GM23248 (cell line): ENCODE measurements around the gene CRISPLD2. TPM values are rescaled to one million over a fixed set of nuclear protein-coding genes. Genes with fewer than 3 reads are reported as not detected.

ENCODE experiments used
- DNase-seq: peaks from one replicate; pipeline ENCODE4 v3.0.0-alpha.2; 2015
- H2AFZ ChIP-seq: fragments of 200-600 bp; sonication (generic); 2 replicates; pipeline ENCODE4 v1.6.1; 2016; ENCODE audit warnings: antibody characterized with exemption
- H3F3A ChIP-seq: fragments of 200-600 bp; sonication (generic); 2 replicates; pipeline ENCODE4 v1.6.1; 2016; ENCODE audit warnings: mild to moderate bottlenecking, antibody characterized with exemption, mixed run types; ENCODE audit not compliant: insufficient read depth
- H3K27ac ChIP-seq: fragments of 200-600 bp; sonication (generic); 2 replicates; pipeline ENCODE4 v1.5.1; 2016; ENCODE audit warnings: mild to moderate bottlenecking
- H3K27me3 ChIP-seq: fragments of 200-600 bp; sonication (generic); replicated peaks from 2 replicates; pipeline ENCODE4 v1.6.1; 2016; ENCODE audit warnings: mild to moderate bottlenecking; ENCODE audit not compliant: insufficient read depth
- H3K36me3 ChIP-seq: fragments of 200-600 bp; sonication (generic); 2 replicates; pipeline ENCODE4 v1.6.1; 2016; ENCODE audit warnings: low read depth, mild to moderate bottlenecking
- H3K4me1 ChIP-seq: fragments of 200-600 bp; sonication (generic); 2 replicates; pipeline ENCODE4 v1.6.1; 2016; ENCODE audit warnings: mild to moderate bottlenecking; ENCODE audit not compliant: insufficient read depth
- H3K4me2 ChIP-seq: fragments of 200-600 bp; sonication (generic); one replicate; pipeline ENCODE4 v1.6.1; 2016; ENCODE audit warnings: mild to moderate bottlenecking; ENCODE audit not compliant: unreplicated experiment
- H3K4me3 ChIP-seq: fragments of 200-600 bp; sonication (generic); 2 replicates; pipeline ENCODE4 v1.5.1; 2016; ENCODE audit warnings: mild to moderate bottlenecking
- H3K79me2 ChIP-seq: fragments of 200-600 bp; sonication (generic); 2 replicates; pipeline ENCODE4 v1.6.1; 2016; ENCODE audit warnings: mild to moderate bottlenecking; ENCODE audit not compliant: insufficient read depth
- H3K9ac ChIP-seq: fragments of 200-600 bp; sonication (generic); 2 replicates; pipeline ENCODE4 v1.6.1; 2016; ENCODE audit warnings: mild to moderate bottlenecking
- H3K9me2 ChIP-seq: fragments of 200-600 bp; sonication (generic); 2 replicates; pipeline ENCODE4 v1.6.1; 2016; ENCODE audit warnings: mixed run types, mild to moderate bottlenecking, moderate library complexity; ENCODE audit not compliant: insufficient read depth
- H3K9me3 ChIP-seq: fragments of 200-600 bp; sonication (generic); one replicate; pipeline ENCODE4 v1.6.1; 2017; ENCODE audit warnings: low read depth
- H4K20me1 ChIP-seq: fragments of 200-600 bp; sonication (generic); 2 replicates; pipeline ENCODE4 v1.6.0; 2016; ENCODE audit not compliant: insufficient read depth
- EZH2 ChIP-seq: fragments of 200-600 bp; sonication (generic); IDR thresholded peaks from 2 replicates; pipeline ENCODE4 v1.6.1; 2018; ENCODE audit warnings: antibody characterized with exemption, mild to moderate bottlenecking; ENCODE audit not compliant: insufficient read depth, poor library complexity, severe bottlenecking
- EZH2phosphoT487 ChIP-seq: fragments of 200-600 bp; sonication (generic); IDR thresholded peaks from 2 replicates; pipeline ENCODE4 v1.6.1; 2018; ENCODE audit warnings: antibody characterized with exemption, moderate library complexity, mild to moderate bottlenecking, low read depth; ENCODE audit not compliant: insufficient read depth
- WGBS, 2 experiments: methylation state at CpG; one replicate each; pipeline ENCODE4 v1.1.6; 2015 to 2017; ENCODE audit warnings: low lambda C conversion rate in 2 of 2, low coverage in 1 of 2; ENCODE audit errors: missing lambda C conversion rate in 2 of 2; 5-methylcytosine and 5-hydroxymethylcytosine counted together
- in situ Hi-C: fragments of 300-500 bp; cut with MboI; formaldehyde crosslinking; loops from 2 replicates; pipeline ENCODE4 v1.15.0; 2020
- polyA plus RNA-seq: library from polyadenylated mRNA; unstranded; fragments of >200 nt; fragmentation: Nextera tagmentation; extraction: Ambion mirVana; gene quantifications from 2 replicates; pipeline ENCODE4 v1.2.1, GENCODE V29; 2016
- total RNA-seq: library from RNA; depleted of rRNA; stranded (reverse); fragments of >200 nt; shearing (Covaris generic); gene quantifications from 2 replicates; pipeline ENCODE4 v1.2.3, GENCODE V29; 2014

The CRISPLD2 gene
- total and polyA plus RNA-seq, 2 experiments from 2014 or later = 21.5 to 36.3 TPM

- no peak for TF ChIP-seq EZH2phosphoT487
- TF ChIP-seq EZH2 = no peak
- in situ Hi-C loops = no loop called here
- WGBS, 2 experiments = 93 to 95% methylated on average over 9 of the region's 9 CpGs
- Histone ChIP-seq H4K20me1 (no peaks in the 10 kb centered on the region), H3K4me3 (no peak overlapping the region), H2AFZ (no peak overlapping the region), H3K4me2 (no peak overlapping the region), H3K9ac (no peak overlapping the region), H3K9me3 (no peaks in the 10 kb centered on the region), H3K36me3 (no peaks in the 10 kb centered on the region), H3K4me1 (no peaks in the 10 kb centered on the region), H3K9me2 (no peaks in the 10 kb centered on the region), H3F3A (peaks cover 5% of the 10 kb centered on the region; the same call in 1 of the 2 replicates), H3K27me3 (no peaks in the 10 kb centered on the region), H3K27ac (no peak overlapping the region), H3K79me2 (no peaks in the 10 kb centered on the region)
- no peak for DNase-seq
Measured at GRCh38 chr16:84905965-84906460, 86.2 kb downstream of the CRISPLD2 start.

GRCh38 chr16:84907051-84907450 is 87.3 kb downstream of the CRISPLD2 start:
- TF ChIP-seq EZH2 (no peak), EZH2phosphoT487 (no peak)
- H4K20me1 ChIP-seq = no peaks in the 10 kb centered on the region
- in situ Hi-C loops = no loop called here
- DNase-seq = no peak
- H3K9ac ChIP-seq = no peak overlapping the region
- H3K79me2 ChIP-seq = no peaks in the 10 kb centered on the region
- H3K4me1 ChIP-seq = no peaks in the 10 kb centered on the region
- no peaks in the 10 kb centered on the region for H3K27me3 ChIP-seq
- H3F3A ChIP-seq = 0 out of 2 replicates have a peak, but pooled peaks cover 5% of the 10 kb centered on the region
- no peak overlapping the region for H2AFZ ChIP-seq
- 96% methylated on average over 13 of the region's 13 CpGs for WGBS, 2 experiments
- H3K36me3 ChIP-seq = no peaks in the 10 kb centered on the region
- H3K9me3 ChIP-seq = no peaks in the 10 kb centered on the region
- H3K27ac ChIP-seq = no peak overlapping the region
- H3K9me2 ChIP-seq = no peaks in the 10 kb centered on the region
- H3K4me3 ChIP-seq = no peak overlapping the region
- H3K4me2 ChIP-seq = no peak overlapping the region

GRCh38 chr16:84907575-84907974 is 87.8 kb downstream of the CRISPLD2 start:
- H3K27me3 ChIP-seq = no peaks in the 10 kb centered on the region
- 0 out of 2 replicates have a peak, but pooled peaks cover 5% of the 10 kb centered on the region for H3F3A ChIP-seq
- WGBS, 2 experiments = 75 to 76% methylated on average over 12 of the region's 12 CpGs
- no peaks in the 10 kb centered on the region for H3K4me1 ChIP-seq
- no peaks in the 10 kb centered on the region for H4K20me1 ChIP-seq
- H3K9ac ChIP-seq = no peak overlapping the region
- no peak for DNase-seq
- no peak overlapping the region for H3K4me3 ChIP-seq
- no peak overlapping the region for H3K27ac ChIP-seq
- no peak overlapping the region for H3K4me2 ChIP-seq
- TF ChIP-seq EZH2phosphoT487 = no peak
- in situ Hi-C loops = no loop called here
- no peaks in the 10 kb centered on the region for H3K36me3 ChIP-seq
- H3K79me2 ChIP-seq = no peaks in the 10 kb centered on the region
- no peaks in the 10 kb centered on the region for H3K9me2 ChIP-seq
- H3K9me3 ChIP-seq = no peaks in the 10 kb centered on the region
- H2AFZ ChIP-seq = no peak overlapping the region

- H3K27me3 ChIP-seq = peaks cover 12% of the 10 kb centered on the region; the same call in 1 of the 2 replicates
- no peak overlapping the region for H2AFZ ChIP-seq
- in situ Hi-C loops = no loop called here
- 67 to 68% methylated on average over 9 of the region's 9 CpGs for WGBS, 2 experiments
- TF ChIP-seq EZH2 (no peak), EZH2phosphoT487 (no peak)
- no peaks in the 10 kb centered on the region for H4K20me1 ChIP-seq
- H3K27ac ChIP-seq = no peak overlapping the region
- no peak for DNase-seq
- H3F3A ChIP-seq = 0 out of 2 replicates have a peak, but pooled peaks cover 4% of the 10 kb centered on the region
- no peak overlapping the region for H3K4me2 ChIP-seq
- H3K9me3 ChIP-seq = no peaks in the 10 kb centered on the region
- H3K79me2 ChIP-seq = no peaks in the 10 kb centered on the region
- H3K9me2 ChIP-seq = no peaks in the 10 kb centered on the region
- no peak overlapping the region for H3K4me3 ChIP-seq
- H3K36me3 ChIP-seq = no peaks in the 10 kb centered on the region
- no peaks in the 10 kb centered on the region for H3K4me1 ChIP-seq
- no peak overlapping the region for H3K9ac ChIP-seq
Measured at GRCh38 chr16:84909476-84910085, 89.8 kb downstream of the CRISPLD2 start.
